ENCODE measurements around the gene GLOD5.

Gene GLOD5

GRCh38 chrX:48781705-48782104 is 20.2 kb downstream of the GLOD5 start:
- H3K9ac ChIP-seq (ENCODE audit: insufficient read length, low read depth), result no peak overlapping the region
- H3K9me3 ChIP-seq (ENCODE audit: insufficient read depth, low read length), result no peaks in the 10 kb centered on the region
- H3K4me1 ChIP-seq (ENCODE audit: insufficient read depth, insufficient read length), result no peaks in the 10 kb centered on the region
- no peak for DNase-seq (ENCODE audit: low read depth, low spot score)
- no peaks in the 10 kb centered on the region for H3K36me3 ChIP-seq (ENCODE audit: insufficient read depth, insufficient read length, low read length)
- no peak overlapping the region for H3K4me3 ChIP-seq (ENCODE audit: insufficient read length, low read depth)
- TF ChIP-seq ZNF274 (IDR thresholded peaks at IDR 0.05; ENCODE audit: low read depth, low read length), result no peak
- TF ChIP-seq YY1 (IDR thresholded peaks at IDR 0.05; ENCODE audit: insufficient read depth, insufficient read length), result no peak
- TF ChIP-seq SUZ12 (IDR thresholded peaks at IDR 0.05; ENCODE audit: extremely low read depth, insufficient read depth, insufficient read length), result no peak
- no peaks in the 10 kb centered on the region for H3K27me3 ChIP-seq (ENCODE audit: insufficient read depth, insufficient read length)

- H3K9ac ChIP-seq (ENCODE audit: insufficient read length, low read depth), result no peak overlapping the region
- H3K4me3 ChIP-seq (ENCODE audit: insufficient read length, low read depth), result no peak overlapping the region
- H3K4me1 ChIP-seq (ENCODE audit: insufficient read depth, insufficient read length), result no peaks in the 10 kb centered on the region
- no peak for TF ChIP-seq ZNF274 (IDR thresholded peaks at IDR 0.05; ENCODE audit: low read depth, low read length)
- no peak for TF ChIP-seq SUZ12 (IDR thresholded peaks at IDR 0.05; ENCODE audit: extremely low read depth, insufficient read depth, insufficient read length)
- TF ChIP-seq YY1 (IDR thresholded peaks at IDR 0.05; ENCODE audit: insufficient read depth, insufficient read length), result no peak
- H3K27me3 ChIP-seq (ENCODE audit: insufficient read depth, insufficient read length), result no peaks in the 10 kb centered on the region
- no peaks in the 10 kb centered on the region for H3K36me3 ChIP-seq (ENCODE audit: insufficient read depth, insufficient read length, low read length)
- H3K9me3 ChIP-seq (ENCODE audit: insufficient read depth, low read length), result no peaks in the 10 kb centered on the region
- DNase-seq (ENCODE audit: low read depth, low spot score), result no peak
These were observed 20.7 kb downstream of the GLOD5 start for GRCh38 chrX:48782216-48782615.

GRCh38 chrX:48782795-48783194 is 21.2 kb downstream of the GLOD5 start:
- TF ChIP-seq YY1 (IDR thresholded peaks at IDR 0.05; ENCODE audit: insufficient read depth, insufficient read length), result no peak
- TF ChIP-seq ZNF274 (IDR thresholded peaks at IDR 0.05; ENCODE audit: low read depth, low read length), result no peak
- no peak for TF ChIP-seq SUZ12 (IDR thresholded peaks at IDR 0.05; ENCODE audit: extremely low read depth, insufficient read depth, insufficient read length)
- H3K27me3 ChIP-seq (ENCODE audit: insufficient read depth, insufficient read length), result no peaks in the 10 kb centered on the region
- no peaks in the 10 kb centered on the region for H3K36me3 ChIP-seq (ENCODE audit: insufficient read depth, insufficient read length, low read length)
- no peak overlapping the region for H3K4me3 ChIP-seq (ENCODE audit: insufficient read length, low read depth)
- DNase-seq (ENCODE audit: low read depth, low spot score), result no peak
- no peaks in the 10 kb centered on the region for H3K4me1 ChIP-seq (ENCODE audit: insufficient read depth, insufficient read length)
- H3K9me3 ChIP-seq (ENCODE audit: insufficient read depth, low read length), result no peaks in the 10 kb centered on the region
- H3K9ac ChIP-seq (ENCODE audit: insufficient read length, low read depth), result no peak overlapping the region

- Histone ChIP-seq H3K9me3 (ENCODE audit: insufficient read depth, low read length) (no peaks in the 10 kb centered on the region), H3K4me1 (ENCODE audit: insufficient read depth, insufficient read length) (no peaks in the 10 kb centered on the region), H3K4me3 (ENCODE audit: insufficient read length, low read depth) (no peak overlapping the region), H3K9ac (ENCODE audit: insufficient read length, low read depth) (no peak overlapping the region), H3K27me3 (ENCODE audit: insufficient read depth, insufficient read length) (no peaks in the 10 kb centered on the region), H3K36me3 (ENCODE audit: insufficient read depth, insufficient read length, low read length) (no peaks in the 10 kb centered on the region)
- TF ChIP-seq SUZ12 (IDR thresholded peaks at IDR 0.05; ENCODE audit: extremely low read depth, insufficient read depth, insufficient read length) (no peak), ZNF274 (IDR thresholded peaks at IDR 0.05; ENCODE audit: low read depth, low read length) (no peak), YY1 (IDR thresholded peaks at IDR 0.05; ENCODE audit: insufficient read depth, insufficient read length) (no peak)
- no peak for DNase-seq (ENCODE audit: low read depth, low spot score)
These were observed 23.2 kb downstream of the GLOD5 start for GRCh38 chrX:48784726-48785125.

- DNase-seq (ENCODE audit: low read depth, low spot score), result no peak
- Histone ChIP-seq H3K27me3 (ENCODE audit: insufficient read depth, insufficient read length) (no peaks in the 10 kb centered on the region), H3K9ac (ENCODE audit: insufficient read length, low read depth) (no peak overlapping the region), H3K9me3 (ENCODE audit: insufficient read depth, low read length) (no peaks in the 10 kb centered on the region), H3K4me1 (ENCODE audit: insufficient read depth, insufficient read length) (no peaks in the 10 kb centered on the region), H3K4me3 (ENCODE audit: insufficient read length, low read depth) (no peak overlapping the region), H3K36me3 (ENCODE audit: insufficient read depth, insufficient read length, low read length) (no peaks in the 10 kb centered on the region)
- TF ChIP-seq SUZ12 (IDR thresholded peaks at IDR 0.05; ENCODE audit: extremely low read depth, insufficient read depth, insufficient read length) (no peak), ZNF274 (IDR thresholded peaks at IDR 0.05; ENCODE audit: low read depth, low read length) (no peak), YY1 (IDR thresholded peaks at IDR 0.05; ENCODE audit: insufficient read depth, insufficient read length) (no peak)
These were observed 23.6 kb downstream of the GLOD5 start for GRCh38 chrX:48785186-48785539.

GRCh38 chrX:48785540-48786214 is 24.1 kb downstream of the GLOD5 start:
- Histone ChIP-seq H3K4me1 (ENCODE audit: insufficient read depth, insufficient read length) (no peaks in the 10 kb centered on the region), H3K9ac (ENCODE audit: insufficient read length, low read depth) (no peak overlapping the region), H3K36me3 (ENCODE audit: insufficient read depth, insufficient read length, low read length) (no peaks in the 10 kb centered on the region), H3K9me3 (ENCODE audit: insufficient read depth, low read length) (no peaks in the 10 kb centered on the region), H3K4me3 (ENCODE audit: insufficient read length, low read depth) (no peak overlapping the region), H3K27me3 (ENCODE audit: insufficient read depth, insufficient read length) (no peaks in the 10 kb centered on the region)
- DNase-seq (ENCODE audit: low read depth, low spot score), result no peak
- TF ChIP-seq YY1 (IDR thresholded peaks at IDR 0.05; ENCODE audit: insufficient read depth, insufficient read length) (no peak), SUZ12 (IDR thresholded peaks at IDR 0.05; ENCODE audit: extremely low read depth, insufficient read depth, insufficient read length) (no peak), ZNF274 (IDR thresholded peaks at IDR 0.05; ENCODE audit: low read depth, low read length) (no peak)

GRCh38 chrX:48786341-48786800 is 24.8 kb downstream of the GLOD5 start, which contains the start of gene GATA1:
Gene GATA1, plus strand, starts transcription at chrX:48786590. Its CDS starts 4,520 bp downstream, at chrX:48791110.
- no peak for DNase-seq (ENCODE audit: low read depth, low spot score)
- Histone ChIP-seq H3K4me1 (ENCODE audit: insufficient read depth, insufficient read length) (peaks cover 2% of the 10 kb centered on the region), H3K4me3 (ENCODE audit: insufficient read length, low read depth) (no peak within 1 kb of the TSS), H3K36me3 (ENCODE audit: insufficient read depth, insufficient read length, low read length) (no peaks in the 10 kb centered on the region), H3K27me3 (ENCODE audit: insufficient read depth, insufficient read length) (no peaks in the 10 kb centered on the region), H3K9ac (ENCODE audit: insufficient read length, low read depth) (no peak within 1 kb of the TSS), H3K9me3 (ENCODE audit: insufficient read depth, low read length) (no peaks in the 10 kb centered on the region)
- no peak for TF ChIP-seq ZNF274 (IDR thresholded peaks at IDR 0.05; ENCODE audit: low read depth, low read length)
- no peak for TF ChIP-seq SUZ12 (IDR thresholded peaks at IDR 0.05; ENCODE audit: extremely low read depth, insufficient read depth, insufficient read length)
- no peak for TF ChIP-seq YY1 (IDR thresholded peaks at IDR 0.05; ENCODE audit: insufficient read depth, insufficient read length)

All from NT2/D1 (cell line).